Uterus (tissue), 2 donors: ENCODE measurements around the gene NAT14.

Source experiments
- CTCF ChIP-seq, 4 experiments: fragments of 200-600 bp in 2 of 4; fragments of 450-650 bp in 2 of 4; sonication (generic) in 2 of 4; IDR thresholded peaks; one replicate each; pipeline ENCODE4 v1.5.1; 2016 to 2019; ENCODE audit warnings: antibody characterized with exemption in 4 of 4, mild to moderate bottlenecking in 2 of 4, moderate library complexity in 1 of 4
- POLR2A ChIP-seq, 2 donors: fragments of 450-650 bp; IDR thresholded peaks; one replicate each; pipeline ENCODE4 v1.6.1; 2016; ENCODE audit warnings: antibody characterized with exemption in 2 of 2, mild to moderate bottlenecking in 1 of 2, moderate library complexity in 1 of 2

- no peak for TF ChIP-seq POLR2A (IDR thresholded peaks at IDR 0.05)
- no peak for TF ChIP-seq CTCF (IDR thresholded peaks at IDR 0.05)
These were observed 37.4 kb upstream of the NAT14 start for GRCh38 chr19:55447421-55448174.
